CD4-positive, alpha-beta T cell treated with Interleukin-6 at 100 ng/mL for 8 hours (primary cell): ENCODE measurements around the gene KREMEN1.

Experiments
- DNase-seq: peaks from one replicate; pipeline ENCODE4 v3.0.0-alpha.2; 2020; ENCODE audit warnings: mixed read lengths, low spot score

Gene KREMEN1

GRCh38 chr22:29152045-29152953 lies 79.5 kb downstream of the KREMEN1 start:
- no peak for DNase-seq

GRCh38 chr22:29152954-29153719 lies 80.3 kb downstream of the KREMEN1 start:
- DNase-seq = no peak

GRCh38 chr22:29154364-29155048 lies 81.7 kb downstream of the KREMEN1 start:
- DNase-seq = peak; percentile 50

- DNase-seq = no peak
Observed at GRCh38 chr22:29155966-29156365, 83.1 kb downstream of the KREMEN1 start.

- no peak for DNase-seq
Observed at GRCh38 chr22:29156507-29156906, 83.7 kb downstream of the KREMEN1 start.

- DNase-seq = no peak
Observed at GRCh38 chr22:29157759-29158535, 85.1 kb downstream of the KREMEN1 start.

- no peak for DNase-seq
Observed at GRCh38 chr22:29158546-29158945, 85.7 kb downstream of the KREMEN1 start.

- no peak for DNase-seq
Observed at GRCh38 chr22:29163808-29164207, 91.0 kb downstream of the KREMEN1 start.

- no peak for DNase-seq
Observed at GRCh38 chr22:29165321-29166060, 92.7 kb downstream of the KREMEN1 start.

GRCh38 chr22:29166180-29166579 lies 93.3 kb downstream of the KREMEN1 start:
- DNase-seq = no peak

GRCh38 chr22:29167032-29167911 lies 94.4 kb downstream of the KREMEN1 start:
- DNase-seq = peak; percentile 17

GRCh38 chr22:29171721-29172120 lies 98.9 kb downstream of the KREMEN1 start:
- DNase-seq = no peak

- DNase-seq = no peak
Observed at GRCh38 chr22:29172216-29172615, 99.4 kb downstream of the KREMEN1 start.

- no peak for DNase-seq
Observed at GRCh38 chr22:29175312-29175835, 102.5 kb downstream of the KREMEN1 start.

GRCh38 chr22:29183971-29184848 lies 111.4 kb downstream of the KREMEN1 start:
- DNase-seq = no peak

- DNase-seq = no peak
Observed at GRCh38 chr22:29184849-29185490, 112.1 kb downstream of the KREMEN1 start.

- DNase-seq = no peak
Observed at GRCh38 chr22:29186302-29186701, 113.5 kb downstream of the KREMEN1 start.

GRCh38 chr22:29187831-29188230 lies 115.0 kb downstream of the KREMEN1 start:
- no peak for DNase-seq
